ENCODE results near the gene CHST9. TPM values are rescaled to one million over a fixed set of nuclear protein-coding genes. Genes with fewer than 3 reads are reported as not detected.
"Not testable (repeated sequence)": the region's sequence is repeated elsewhere in the genome, so short reads cannot be mapped to it uniquely, and the experiment has no call there.

CHST9 gene
- total and polyA plus RNA-seq, 7 donors, result under 0.01 to 0.11 (median 0.07) TPM; not detected in 2

GRCh38 chr18:26976206-26976605, 208.9 kb downstream of the CHST9 start:
- Histone ChIP-seq H3K4me3 (no peak overlapping the region), H3K27me3 (ENCODE audit: insufficient read depth in 3 of 3, low read length in 2 of 3) (no peaks in the 10 kb centered on the region), H3K4me1 (peaks cover 7% of the 10 kb centered on the region), H3K27ac (no peak overlapping the region), H3K9me3 (no peaks in the 10 kb centered on the region), H3K36me3 (ENCODE audit: insufficient read depth in 1 of 2, low read depth in 1 of 2) (no peaks in the 10 kb centered on the region)
- 52 to 80% (median 63%) methylated on average over 2 of the region's 2 CpGs for WGBS, 3 donors
- ATAC-seq (no peak), DNase-seq (no peak)
- TF ChIP-seq CTCF (IDR thresholded peaks at IDR 0.05), result no peak
- intact Hi-C loops (cut with DNase I), result loop anchor here in 1 of 2 donors (10.0 kb wide), 1 partner anchor 51 kb away; no protein-coding TSS in a partner anchor

GRCh38 chr18:26972549-26972948, 212.6 kb downstream of the CHST9 start:
- H3K27me3 ChIP-seq (ENCODE audit: insufficient read depth in 3 of 3, low read length in 2 of 3); H3K4me3 ChIP-seq; H3K36me3 ChIP-seq (ENCODE audit: insufficient read depth in 1 of 2, low read depth in 1 of 2); H3K27ac ChIP-seq; H3K4me1 ChIP-seq; DNase-seq; H3K9me3 ChIP-seq; ATAC-seq: not testable (repeated sequence)
- WGBS, 3 donors, result 68 to 89% (median 73%) methylated on average over 15 of the region's 15 CpGs
- intact Hi-C loops (cut with DNase I), result loop anchor here in 1 of 2 donors (5.0 to 10.0 kb wide), 2 partner anchors 48 to 110 kb away; no protein-coding TSS in a partner anchor

GRCh38 chr18:26971409-26971808, 213.7 kb downstream of the CHST9 start:
- ATAC-seq (peak; percentile 74 to 90 (median 85)), DNase-seq (peak in 1 of 2 donors; percentile 76)
- Histone ChIP-seq H3K4me1 (peaks cover 6% of the 10 kb centered on the region), H3K9me3 (no peaks in the 10 kb centered on the region), H3K27ac (peak overlapping the region; percentile 67), H3K27me3 (ENCODE audit: insufficient read depth in 3 of 3, low read length in 2 of 3) (no peaks in the 10 kb centered on the region), H3K4me3 (no peak overlapping the region), H3K36me3 (ENCODE audit: insufficient read depth in 1 of 2, low read depth in 1 of 2) (no peaks in the 10 kb centered on the region)
- intact Hi-C loops (cut with DNase I), result loop anchor here in 1 of 2 donors (5.0 to 10.0 kb wide), 2 partner anchors 47 to 109 kb away; no protein-coding TSS in a partner anchor
- WGBS, 3 donors, result 61 to 82% (median 67%) methylated on average over 8 of the region's 8 CpGs
- TF ChIP-seq CTCF (IDR thresholded peaks at IDR 0.05), result no peak

- 27 to 58% (median 39%) methylated on average over 4 of the region's 4 CpGs for WGBS, 3 donors
- H3K36me3 ChIP-seq (ENCODE audit: insufficient read depth in 1 of 2, low read depth in 1 of 2), result no peaks in the 10 kb centered on the region
- H3K9me3 ChIP-seq, result no peaks in the 10 kb centered on the region
- H3K4me1 ChIP-seq, result no peaks in the 10 kb centered on the region
- intact Hi-C loops (cut with DNase I), result loop anchor here in 1 of 2 donors (5.0 to 10.0 kb wide), 2 partner anchors 46 to 108 kb away; no protein-coding TSS in a partner anchor
- H3K4me3 ChIP-seq, result no peak overlapping the region
- no peak for TF ChIP-seq CTCF (IDR thresholded peaks at IDR 0.05)
- ATAC-seq (peak; percentile 77 to 87 (median 82)), DNase-seq (no peak)
- no peaks in the 10 kb centered on the region for H3K27me3 ChIP-seq (ENCODE audit: insufficient read depth in 3 of 3, low read length in 2 of 3)
- H3K27ac ChIP-seq, result peak overlapping the region; percentile 67
Measured at GRCh38 chr18:26970637-26971036, 214.5 kb downstream of the CHST9 start.

GRCh38 chr18:26965206-26965605, 219.9 kb downstream of the CHST9 start:
- no peak for DNase-seq
- Histone ChIP-seq H3K27me3 (ENCODE audit: insufficient read depth in 3 of 3, low read length in 2 of 3) (no peaks in the 10 kb centered on the region), H3K4me1 (peaks cover 12% of the 10 kb centered on the region), H3K36me3 (ENCODE audit: insufficient read depth in 1 of 2, low read depth in 1 of 2) (no peaks in the 10 kb centered on the region), H3K27ac (no peak overlapping the region), H3K9me3 (no peaks in the 10 kb centered on the region), H3K4me3 (no peak overlapping the region)
- ATAC-seq, result peak in 3 of 4 donors; percentile 68 to 89 (median 88)
- no peak for TF ChIP-seq CTCF (IDR thresholded peaks at IDR 0.05)
- intact Hi-C loops (cut with DNase I), result loop anchor here in 1 of 2 donors (10.0 kb wide), 1 partner anchor 100 kb away; the partner anchor contains the start of gene AQP4
- WGBS, 3 donors, result 30 to 60% (median 36%) methylated on average over 3 of the region's 3 CpGs
